NOMO-1 treated with DMSO at 0.1 percent for 48 hours (cell line): Measurements from ENCODE around the gene KCTD17.
"Not testable (repeated sequence)": the region's sequence is repeated elsewhere in the genome, so short reads cannot be mapped to it uniquely, and the experiment has no call there.

Experiments
- DNase-seq: peaks from one replicate; lab custom pipeline; 2025; ENCODE audit not compliant: unreplicated experiment; lab: John Stamatoyannopoulos, UW

Gene KCTD17

DNA sequence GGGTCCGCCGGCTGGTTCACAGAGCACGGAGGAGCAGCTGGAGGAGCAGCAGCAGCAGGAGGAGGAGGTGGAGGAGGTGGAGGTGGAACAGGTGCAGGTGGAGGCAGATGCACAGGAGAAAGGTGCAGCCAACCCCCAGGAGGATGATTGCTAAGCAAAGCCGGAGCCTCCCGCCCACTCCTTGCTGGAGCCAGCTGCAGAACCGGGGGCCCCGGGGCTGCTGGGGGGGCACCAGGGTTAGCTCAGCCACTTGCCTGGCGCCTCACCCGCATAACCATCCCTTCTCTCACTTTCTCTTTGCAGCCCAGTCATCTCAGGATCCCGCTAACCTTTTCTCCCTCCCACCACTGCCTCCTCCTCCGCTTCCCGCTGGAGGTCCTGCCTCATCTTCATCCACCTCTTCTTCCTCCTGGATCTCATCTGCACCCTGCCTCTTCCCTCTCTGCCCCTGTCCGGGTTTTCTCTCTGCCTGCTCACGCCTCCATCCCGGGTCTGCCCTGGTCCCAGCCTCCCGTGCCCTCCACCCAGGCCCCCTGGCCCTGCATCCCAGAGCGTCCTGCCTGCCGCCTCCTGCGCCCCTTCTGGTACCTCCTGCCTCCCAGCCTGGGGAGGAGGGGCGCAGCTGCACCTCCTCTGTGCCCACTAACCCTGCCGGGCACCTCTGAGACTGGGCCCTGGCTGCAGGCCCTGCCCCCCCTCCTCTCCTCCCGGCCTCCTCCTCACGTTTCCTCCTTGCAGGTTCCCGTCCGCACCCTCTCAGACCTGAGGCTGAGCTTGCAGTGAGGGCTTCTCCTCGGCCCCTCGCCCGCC is 9.5 kb downstream of the KCTD17 start:
- no peak for DNase-seq

GRCh38 chr22:37061611-37062375 is 10.3 kb downstream of the KCTD17 start:
- DNase-seq: no peak

GRCh38 chr22:37062376-37062675 is 10.8 kb downstream of the KCTD17 start:
- DNase-seq: no peak

- DNase-seq: no peak
These were observed 11.3 kb downstream of the KCTD17 start for GRCh38 chr22:37062702-37063381.

GRCh38 chr22:37063431-37064420 is 12.2 kb downstream of the KCTD17 start:
- DNase-seq: no peak

DNA sequence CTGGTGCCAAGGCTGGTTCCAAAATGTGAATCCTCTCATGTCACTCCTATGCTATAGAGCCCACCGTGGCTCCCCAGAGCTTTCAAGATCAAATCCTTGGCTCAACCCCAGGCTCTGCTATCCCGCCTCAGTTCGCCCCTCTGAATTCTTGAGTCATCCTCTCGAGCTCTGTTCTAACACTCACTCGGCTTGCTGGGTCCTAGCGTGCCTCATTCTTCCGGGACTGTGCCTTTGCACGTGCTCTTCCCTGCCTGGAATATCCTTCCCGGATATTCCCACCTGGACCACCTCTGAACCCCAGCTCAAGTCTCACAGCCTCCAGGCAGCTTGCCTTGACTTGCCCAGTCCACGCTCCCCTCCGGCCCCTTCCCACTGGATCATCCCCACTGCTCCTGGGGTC is 13.0 kb downstream of the KCTD17 start:
- no peak for DNase-seq

GRCh38 chr22:37065180-37065579 is 13.6 kb downstream of the KCTD17 start:
- no peak for DNase-seq

- DNase-seq: no peak
These were observed 14.4 kb downstream of the KCTD17 start for GRCh38 chr22:37065961-37066360.

DNA sequence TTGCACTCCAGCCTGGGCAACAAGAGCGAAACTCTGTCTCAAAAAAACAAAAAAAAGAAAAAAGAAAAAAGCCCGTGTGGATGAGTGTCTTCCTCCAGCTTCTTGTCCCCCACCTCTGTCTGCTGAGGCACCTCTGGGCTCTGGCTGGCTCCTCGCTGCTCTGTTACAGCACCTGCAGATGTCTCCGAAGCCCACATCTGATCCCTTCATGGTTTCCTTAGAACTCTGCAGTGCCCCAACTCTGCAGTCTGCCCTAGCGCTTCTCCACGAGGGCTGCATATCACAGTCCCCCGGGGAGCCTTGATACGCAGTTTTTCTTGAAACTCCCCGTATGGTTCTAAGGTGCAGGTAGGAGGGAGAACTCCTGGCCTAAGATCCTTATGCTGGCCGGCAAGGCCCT is 15.9 kb downstream of the KCTD17 start:
- no peak for DNase-seq

DNA sequence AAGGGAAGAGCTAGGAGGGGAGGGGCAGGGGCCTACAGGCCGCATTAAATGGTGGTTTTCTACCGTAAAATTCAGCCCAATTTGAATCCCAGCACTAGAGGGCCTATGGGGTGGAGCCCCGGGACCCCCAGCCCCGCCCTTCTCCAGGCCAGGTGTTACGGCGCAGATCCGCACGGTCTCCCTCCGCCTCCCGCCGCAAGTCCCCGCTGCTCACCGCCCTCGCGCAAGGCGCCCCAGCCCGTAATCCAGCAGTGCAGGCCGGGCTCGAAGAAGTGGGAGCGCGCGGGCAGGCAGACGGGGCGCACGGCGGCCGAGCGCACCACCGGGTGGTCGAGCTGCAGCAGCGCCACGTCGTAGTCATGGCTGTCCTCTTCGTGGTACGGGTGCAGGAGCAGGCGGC is 17.3 kb downstream of the KCTD17 start:
- no peak for DNase-seq

DNA sequence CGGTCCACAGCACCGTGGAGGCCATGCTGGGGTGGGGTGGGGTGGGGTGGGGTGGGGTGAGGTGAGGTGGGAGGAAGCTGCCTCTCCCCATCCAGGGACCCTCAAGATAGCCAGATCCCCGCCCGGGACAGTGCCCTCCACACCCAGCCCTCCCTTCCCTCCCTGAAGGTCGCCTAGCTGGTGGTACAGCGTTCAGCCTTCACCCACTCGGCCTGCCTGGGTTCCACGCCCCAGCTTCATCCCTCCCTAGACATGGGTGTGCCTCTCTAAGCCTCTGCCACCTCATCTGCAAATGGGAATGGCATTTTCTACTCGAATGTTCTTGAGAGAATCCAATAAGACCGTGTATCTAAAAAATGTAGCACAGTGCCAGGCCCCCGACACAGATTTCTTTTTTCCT is 17.8 kb downstream of the KCTD17 start:
- DNase-seq: no peak

- DNase-seq: no peak
These were observed 18.2 kb downstream of the KCTD17 start for GRCh38 chr22:37069719-37070118.

DNA sequence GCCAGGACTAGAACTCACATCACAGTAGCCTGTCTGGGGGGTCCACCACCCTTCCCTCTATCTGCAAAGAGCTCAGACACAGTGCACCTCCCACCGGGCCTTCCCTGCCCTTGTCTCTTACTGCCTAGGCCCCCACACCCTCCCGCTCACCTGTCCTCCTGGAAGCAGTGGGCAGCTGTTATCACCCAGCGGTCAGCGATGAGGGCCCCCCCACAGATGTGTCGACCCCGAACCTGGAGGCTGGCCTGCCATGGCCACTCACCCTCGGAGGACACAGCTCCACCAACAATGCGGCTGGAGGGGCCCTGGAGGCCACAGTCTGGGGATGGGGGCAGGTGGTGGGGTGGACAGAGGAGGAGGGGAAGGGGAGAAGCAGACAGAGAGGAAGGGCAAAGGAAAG is 18.8 kb downstream of the KCTD17 start:
- DNase-seq: no peak

DNA sequence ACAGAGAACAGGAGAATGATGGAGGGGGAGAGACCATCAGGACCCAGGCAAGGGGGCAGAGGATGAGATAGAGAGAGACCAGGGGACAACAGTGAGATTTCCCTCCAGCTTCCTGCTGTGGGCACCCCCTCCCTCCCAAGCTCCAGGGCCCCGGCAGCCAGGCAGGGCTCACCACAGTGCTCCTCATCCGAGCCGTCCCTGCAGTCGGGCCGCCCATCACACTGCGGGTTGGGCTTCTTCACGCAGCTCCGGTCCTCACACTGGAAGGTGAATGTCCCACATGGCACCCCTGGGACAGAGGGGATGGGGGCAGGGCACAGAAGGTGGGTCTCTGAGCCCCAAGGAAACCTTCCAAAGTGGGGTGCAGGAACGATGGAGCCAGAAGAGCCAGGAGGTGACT is 19.2 kb downstream of the KCTD17 start:
- DNase-seq: no peak

- not testable (repeated sequence) for DNase-seq
These were observed 20.5 kb downstream of the KCTD17 start for GRCh38 chr22:37071850-37072592.

- no peak for DNase-seq
These were observed 21.1 kb downstream of the KCTD17 start for GRCh38 chr22:37072673-37073072.

- no peak for DNase-seq
These were observed 23.0 kb downstream of the KCTD17 start for GRCh38 chr22:37074537-37074936.

DNA sequence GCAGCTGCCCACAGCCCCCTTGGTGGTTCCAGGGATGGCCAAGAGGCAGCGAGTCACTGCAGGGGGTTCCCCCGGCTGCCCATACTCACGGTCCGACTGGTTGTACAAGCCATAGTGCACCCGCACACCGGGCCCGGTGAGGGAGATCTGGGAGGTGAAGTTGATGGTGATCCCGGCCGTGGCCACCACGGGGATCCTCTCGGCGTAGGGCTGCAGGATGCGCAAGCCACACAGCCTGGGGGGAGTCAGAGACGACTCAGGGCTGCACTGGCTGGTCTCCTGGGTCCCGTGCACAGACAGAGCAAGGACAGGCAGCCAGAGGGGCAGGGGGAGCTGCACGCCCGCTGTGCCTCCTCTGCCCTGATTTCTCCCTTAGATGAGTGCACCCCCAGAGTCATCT is 23.5 kb downstream of the KCTD17 start:
- DNase-seq: no peak

- DNase-seq: no peak
These were observed 24.4 kb downstream of the KCTD17 start for GRCh38 chr22:37075822-37076433.
